BJ (cell line): ENCODE results near the gene CNGA4. TPM values are rescaled to one million over a fixed set of nuclear protein-coding genes. Genes with fewer than 3 reads are reported as not detected.

Experiments used
- CTCF ChIA-PET: fragments of 350-600 bp; formaldehyde crosslinking; extraction: SDS; loops from one replicate; lab custom pipeline; 2021; ENCODE audit warnings: antibody characterized with exemption, inconsistent platforms; lab: Yijun Ruan, JAX
- POLR2A ChIA-PET: fragments of 300-600 bp; sonication (Branson Sonifier 250); formaldehyde crosslinking; extraction: SDS; loops from one replicate; lab custom pipeline; 2021; ENCODE audit warnings: antibody characterized with exemption; lab: Charles Lee
- DNase-seq: peaks from one replicate; pipeline ENCODE4 v3.0.0-alpha.2; 2011; ENCODE audit warnings: low read depth
- H3K27me3 ChIP-seq: 2 replicates; pipeline ENCODE4 v1.6.0; 2011; ENCODE audit warnings: low read length; ENCODE audit not compliant: control insufficient read depth, insufficient read depth
- H3K36me3 ChIP-seq: 2 replicates; pipeline ENCODE4 v1.5.1; 2011; ENCODE audit warnings: low read length; ENCODE audit not compliant: control insufficient read depth, insufficient read depth
- H3K4me3 ChIP-seq: 2 replicates; pipeline ENCODE4 v1.5.1; 2011; ENCODE audit warnings: low read depth, mild to moderate bottlenecking, control low read depth, low read length
- polyA plus RNA-seq: library from polyadenylated mRNA; depleted of rRNA; stranded (reverse); fragments of >200 nt; gene quantifications from 2 replicates; pipeline ENCODE4 v1.2.3, GENCODE V29; 2011
- TF ChIP-seq, protein P1 (sequence below): IDR thresholded peaks from 2 replicates; pipeline ENCODE4 v1.5.1; 2011; ENCODE audit warnings: low read depth, mild to moderate bottlenecking, control low read depth, inconsistent platforms, low read length, moderate library complexity; ENCODE audit not compliant: insufficient read depth

CNGA4 gene
- polyA plus RNA-seq, 1 experiment: 0.11 TPM

DNA sequence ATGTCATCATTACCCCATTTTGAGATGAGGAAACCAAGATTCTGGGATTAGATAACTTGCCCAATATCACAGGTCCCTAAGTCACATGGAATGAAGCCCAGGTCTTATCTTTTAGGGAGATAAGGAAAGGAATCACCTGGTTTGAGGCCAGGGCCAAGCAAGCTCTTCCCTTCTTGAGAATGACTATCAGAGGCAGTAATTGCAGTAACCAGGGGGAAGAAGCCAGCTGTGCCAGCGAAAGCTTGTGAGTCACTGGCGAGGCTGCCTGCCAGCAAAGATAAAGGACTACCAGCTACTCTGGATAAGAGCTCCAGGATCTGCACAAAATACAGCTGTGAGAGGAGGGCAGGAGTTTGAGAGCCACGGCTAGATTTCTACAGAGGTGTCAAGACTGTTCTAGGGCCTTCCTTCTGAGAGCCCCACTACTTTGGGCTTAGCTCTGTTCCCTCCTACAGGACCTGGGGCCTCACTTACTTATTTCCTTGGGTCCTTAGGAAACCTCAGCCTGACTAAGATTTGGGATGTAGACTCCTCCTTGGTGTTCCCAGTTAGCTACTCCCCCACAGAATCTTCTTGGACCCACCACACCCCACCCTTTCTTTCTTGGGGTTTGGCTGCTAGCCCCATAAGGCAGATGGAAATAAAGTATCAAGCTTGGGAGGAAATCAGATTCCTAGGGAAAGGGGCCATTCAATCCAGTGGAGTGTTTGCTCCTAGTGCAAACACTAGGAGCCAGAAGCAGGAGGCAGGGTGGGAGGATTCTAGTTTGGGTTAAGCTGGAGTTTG lies 11.1 kb downstream of the CNGA4 start:
- CTCF ChIA-PET: interaction anchor here (0.5 to 10.0 kb wide), 14 partner anchors 13 to 112 kb away, joined by 3 to 138 read pairs (median 10); partner anchors contain the start of genes CNGA4 and FHIP1B
- POLR2A ChIA-PET: interaction anchor here (0.9 kb wide), 1 partner anchor 113 kb away, joined by 3 read pairs; no protein-coding TSS in a partner anchor
- H3K4me3 ChIP-seq: no peak overlapping the region
- H3K36me3 ChIP-seq: no peaks in the 10 kb centered on the region
- DNase-seq: no peak
- no peaks in the 10 kb centered on the region; the same call in 1 of the 2 replicates for H3K27me3 ChIP-seq
- TF ChIP-seq, protein P1, sequence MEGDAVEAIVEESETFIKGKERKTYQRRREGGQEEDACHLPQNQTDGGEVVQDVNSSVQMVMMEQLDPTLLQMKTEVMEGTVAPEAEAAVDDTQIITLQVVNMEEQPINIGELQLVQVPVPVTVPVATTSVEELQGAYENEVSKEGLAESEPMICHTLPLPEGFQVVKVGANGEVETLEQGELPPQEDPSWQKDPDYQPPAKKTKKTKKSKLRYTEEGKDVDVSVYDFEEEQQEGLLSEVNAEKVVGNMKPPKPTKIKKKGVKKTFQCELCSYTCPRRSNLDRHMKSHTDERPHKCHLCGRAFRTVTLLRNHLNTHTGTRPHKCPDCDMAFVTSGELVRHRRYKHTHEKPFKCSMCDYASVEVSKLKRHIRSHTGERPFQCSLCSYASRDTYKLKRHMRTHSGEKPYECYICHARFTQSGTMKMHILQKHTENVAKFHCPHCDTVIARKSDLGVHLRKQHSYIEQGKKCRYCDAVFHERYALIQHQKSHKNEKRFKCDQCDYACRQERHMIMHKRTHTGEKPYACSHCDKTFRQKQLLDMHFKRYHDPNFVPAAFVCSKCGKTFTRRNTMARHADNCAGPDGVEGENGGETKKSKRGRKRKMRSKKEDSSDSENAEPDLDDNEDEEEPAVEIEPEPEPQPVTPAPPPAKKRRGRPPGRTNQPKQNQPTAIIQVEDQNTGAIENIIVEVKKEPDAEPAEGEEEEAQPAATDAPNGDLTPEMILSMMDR: no peak

- ChIA-PET POLR2A (interaction anchor here (0.7 kb wide), 1 partner anchor 42 kb away, joined by 3 read pairs; no protein-coding TSS in a partner anchor), CTCF (interaction anchor here (0.5 to 10.0 kb wide), 27 partner anchors 9 to 1583 kb away, joined by 3 to 138 read pairs (median 5); partner anchors contain the start of genes CCKBR, CNGA4 and FHIP1B)
- H3K36me3 ChIP-seq: no peaks in the 10 kb centered on the region
- TF ChIP-seq, protein P1: peak; percentile 96
- H3K4me3 ChIP-seq: no peak overlapping the region
- H3K27me3 ChIP-seq: peaks cover under 1% of the 10 kb centered on the region
- DNase-seq: peak; percentile 18
These were observed 12.3 kb downstream of the CNGA4 start for GRCh38 chr11:6251120-6251733.

DNA sequence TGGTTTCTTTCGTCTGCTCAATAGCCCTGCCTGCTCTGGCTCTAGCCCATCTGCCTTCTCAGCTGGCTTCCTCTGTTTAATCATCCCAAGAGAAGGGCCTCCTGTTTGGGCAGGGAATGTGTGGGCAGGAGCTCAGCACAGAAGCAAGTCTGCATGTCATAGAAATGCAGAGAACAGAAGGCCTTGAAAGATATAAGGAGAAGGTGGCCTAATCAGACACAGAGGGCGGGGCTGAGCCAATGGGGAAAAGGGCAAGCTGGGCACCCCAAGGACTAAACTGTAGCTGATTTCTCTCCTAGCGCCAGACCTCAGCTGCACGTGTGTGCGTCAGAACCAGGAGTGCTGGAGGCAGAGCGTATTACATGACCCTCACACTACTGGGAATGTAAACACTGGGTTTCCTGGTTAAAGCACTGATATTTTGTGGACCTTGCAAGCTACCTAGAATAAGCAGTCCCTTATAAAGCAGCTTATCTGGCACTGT lies 13.1 kb downstream of the CNGA4 start:
- Histone ChIP-seq H3K4me3 (no peak overlapping the region), H3K36me3 (no peaks in the 10 kb centered on the region), H3K27me3 (peaks cover 3% of the 10 kb centered on the region)
- no peak for DNase-seq
- POLR2A ChIA-PET: no interaction called here
- TF ChIP-seq, protein P1: no peak
- CTCF ChIA-PET: interaction anchor here (0.6 to 10.0 kb wide), 15 partner anchors 11 to 1582 kb away, joined by 3 to 138 read pairs (median 12); partner anchors contain the start of genes CNGA4 and FHIP1B

DNA sequence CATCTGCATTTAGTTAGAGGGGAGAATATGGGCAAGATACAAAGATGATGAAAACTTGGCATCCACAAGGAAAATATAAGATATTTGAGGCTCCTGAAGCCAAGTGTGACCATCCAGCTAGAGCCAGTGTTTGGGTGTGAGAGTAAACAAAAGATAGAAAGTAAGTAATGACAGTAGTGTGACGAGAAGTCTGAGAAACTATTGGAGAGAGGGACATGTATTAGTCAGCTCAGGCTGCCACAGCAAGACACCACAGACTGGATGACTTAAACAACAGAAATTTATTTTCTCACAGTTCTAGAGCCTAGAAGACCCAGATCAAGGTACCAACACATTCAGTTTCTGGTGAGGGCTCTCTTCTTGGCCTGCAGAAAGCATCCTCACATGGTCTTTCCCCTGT lies 14.3 kb downstream of the CNGA4 start:
- Histone ChIP-seq H3K4me3 (no peak overlapping the region), H3K27me3 (peaks cover 13% of the 10 kb centered on the region), H3K36me3 (no peaks in the 10 kb centered on the region)
- TF ChIP-seq, protein P1: no peak
- no peak for DNase-seq
- POLR2A ChIA-PET: no interaction called here
- CTCF ChIA-PET: interaction anchor here (0.8 to 10.0 kb wide), 6 partner anchors 12 to 109 kb away, joined by 3 to 138 read pairs (median 38); no protein-coding TSS in a partner anchor
